SW480 (cell line): ENCODE results near the gene TBC1D2.

Experiments
- DNase-seq: peaks from one replicate; pipeline ENCODE4 v3.0.0-alpha.2; 2016; ENCODE audit warnings: low spot score

TBC1D2 gene

DNA sequence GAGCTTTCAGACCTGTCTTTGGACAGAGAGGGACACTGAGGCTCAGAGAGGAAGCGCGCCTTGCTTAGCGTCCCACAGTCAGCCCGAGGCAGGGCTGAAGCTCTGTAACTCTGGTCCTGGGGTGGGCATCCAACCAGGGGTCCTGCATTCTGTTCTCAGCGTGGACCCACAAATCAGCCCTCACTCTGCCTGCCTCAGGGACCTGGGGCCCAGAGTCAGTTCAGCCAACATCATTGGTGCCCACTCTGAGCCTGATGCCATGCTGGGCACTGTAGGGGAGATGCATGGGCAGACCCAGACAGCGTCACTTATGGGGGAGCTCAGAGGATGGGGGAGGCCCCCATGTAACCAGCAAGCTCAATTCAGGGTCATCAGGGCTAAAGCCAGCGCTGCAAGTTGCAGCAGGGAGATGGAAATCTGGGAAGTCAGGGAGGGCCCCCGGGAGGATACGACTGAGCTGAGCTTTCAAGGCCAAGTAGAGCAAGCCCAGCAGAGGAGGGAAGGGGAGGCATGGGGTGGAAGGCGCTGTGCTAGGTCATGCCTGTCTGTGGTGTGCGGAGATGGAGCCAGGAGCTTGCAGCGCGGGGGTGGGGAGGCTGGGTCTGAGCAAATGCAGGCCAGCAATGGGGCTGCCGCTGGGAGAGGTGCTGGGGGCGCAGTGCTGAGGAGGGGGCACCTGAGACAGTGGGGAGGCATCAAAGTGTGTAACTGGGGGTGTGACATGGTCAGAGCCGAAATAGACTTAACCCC is 84.1 kb downstream of the TBC1D2 start:
- no peak for DNase-seq

DNA sequence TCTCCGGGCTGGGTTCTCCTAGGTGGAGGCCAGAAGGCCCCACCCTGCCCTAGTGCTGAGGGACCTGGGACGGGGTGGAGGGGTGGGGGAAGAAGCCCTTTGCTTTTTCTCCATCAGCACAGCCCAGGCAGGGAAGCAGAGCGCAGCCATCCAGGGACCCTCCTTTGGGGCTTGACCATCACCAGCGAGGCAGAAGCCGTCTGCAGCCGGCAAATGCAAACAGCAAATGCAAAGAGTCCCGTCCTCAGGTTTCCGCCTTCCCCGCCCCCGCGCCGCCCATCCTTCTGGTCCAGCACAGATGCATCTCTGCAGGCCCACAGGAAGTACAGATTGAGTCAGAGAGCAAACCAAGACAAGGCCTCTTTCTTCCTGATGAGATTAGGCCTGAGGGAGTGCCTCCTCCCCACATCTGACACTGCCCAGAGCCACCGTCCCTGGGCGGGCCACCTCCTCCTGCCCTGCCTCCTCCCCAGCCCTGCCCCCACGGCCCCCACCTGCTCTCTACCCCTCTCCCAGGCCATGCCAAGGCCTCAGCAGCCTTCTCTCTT is 86.4 kb downstream of the TBC1D2 start:
- DNase-seq, result peak; percentile 89

DNA sequence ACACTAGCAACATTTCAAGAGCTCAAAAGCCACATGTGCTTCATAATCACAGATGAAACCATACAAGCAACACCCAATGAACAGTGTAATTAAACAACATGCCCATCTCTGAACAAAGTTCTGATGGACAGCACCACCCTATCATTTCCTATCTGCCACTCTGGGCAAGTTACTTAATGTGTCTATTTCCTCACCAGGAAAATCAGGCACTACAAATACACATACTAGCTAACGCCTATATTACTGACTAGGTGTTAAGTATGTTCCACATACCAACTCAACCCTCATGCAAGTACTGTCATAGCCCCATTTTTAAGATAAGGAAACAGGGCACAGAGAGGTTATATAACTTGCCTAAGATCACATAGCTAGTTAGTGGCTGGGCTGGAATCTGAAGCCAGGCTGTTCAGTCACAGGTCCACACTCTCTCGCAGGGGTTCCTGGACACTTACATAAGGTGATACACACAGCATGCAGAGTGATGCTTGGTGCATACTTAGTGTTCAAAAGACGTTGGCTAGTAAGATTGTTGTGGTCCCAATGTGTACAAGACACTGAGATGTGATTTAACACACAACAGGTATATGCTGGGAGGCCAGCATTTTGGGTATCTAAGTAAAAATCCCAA is 87.2 kb downstream of the TBC1D2 start:
- DNase-seq, result no peak

- no peak for DNase-seq
These were observed 90.5 kb downstream of the TBC1D2 start for GRCh38 chr9:98164912-98165311.

- DNase-seq, result peak; percentile 37
These were observed 92.8 kb downstream of the TBC1D2 start for GRCh38 chr9:98162613-98163012.

DNA sequence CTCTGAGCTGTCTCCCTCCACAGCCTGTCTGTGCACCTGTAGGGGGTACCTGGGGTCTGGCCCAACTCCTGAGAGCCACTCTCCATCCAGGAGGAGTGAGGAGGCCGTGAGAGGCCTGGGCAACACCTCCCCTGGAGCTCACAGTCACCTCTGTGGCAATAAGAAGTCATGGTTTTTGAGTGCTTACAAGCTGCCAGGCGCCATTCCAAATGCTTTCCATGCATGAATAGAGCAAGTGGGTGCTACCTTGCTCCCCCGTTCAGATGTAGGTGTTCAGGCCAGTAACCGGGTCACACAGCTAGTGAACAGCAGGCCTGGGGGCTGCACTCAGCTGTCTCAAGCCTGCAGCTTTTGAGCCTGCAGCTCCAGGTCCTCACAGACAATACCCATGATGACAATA is 93.6 kb downstream of the TBC1D2 start:
- DNase-seq, result no peak

DNA sequence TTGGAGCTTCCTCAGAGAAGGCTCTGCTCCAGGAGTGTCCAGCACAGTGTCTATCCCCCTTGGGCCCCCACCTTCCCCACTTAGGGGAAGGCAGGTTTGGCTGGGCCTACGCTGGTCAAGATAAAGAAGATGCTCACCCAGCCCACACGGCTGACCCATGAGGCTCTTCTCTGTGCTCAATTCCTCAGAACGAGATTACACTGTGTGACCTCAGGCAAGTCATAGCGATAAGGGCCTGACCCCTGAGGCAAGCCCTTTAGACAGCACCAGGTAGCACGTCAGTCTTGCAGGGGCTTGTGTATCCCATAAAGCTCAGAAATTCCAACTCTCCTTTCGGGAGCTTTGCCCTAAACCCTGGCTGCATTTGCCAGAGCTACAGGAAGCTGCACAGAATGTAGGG is 95.7 kb downstream of the TBC1D2 start:
- DNase-seq, result no peak

DNA sequence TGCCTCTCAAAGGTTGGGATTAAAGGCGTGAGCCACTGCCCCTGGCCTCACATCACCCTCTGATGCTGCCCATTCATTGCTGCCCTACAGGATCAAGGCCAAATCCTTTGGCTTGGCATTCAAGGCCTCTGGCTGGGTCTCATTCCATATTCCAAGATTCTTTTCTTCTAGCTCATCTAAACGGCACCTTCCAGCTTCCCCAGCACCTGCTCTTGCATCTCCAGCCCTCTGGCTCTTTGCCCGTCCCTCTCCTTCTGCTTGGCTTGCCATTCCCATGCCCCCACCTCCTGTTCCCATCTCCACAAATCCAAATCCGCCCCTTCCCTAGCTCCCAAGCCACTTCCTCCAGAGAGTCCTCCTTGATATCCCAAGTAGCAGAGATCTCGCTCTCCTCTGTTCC is 96.1 kb downstream of the TBC1D2 start:
- no peak for DNase-seq

DNA sequence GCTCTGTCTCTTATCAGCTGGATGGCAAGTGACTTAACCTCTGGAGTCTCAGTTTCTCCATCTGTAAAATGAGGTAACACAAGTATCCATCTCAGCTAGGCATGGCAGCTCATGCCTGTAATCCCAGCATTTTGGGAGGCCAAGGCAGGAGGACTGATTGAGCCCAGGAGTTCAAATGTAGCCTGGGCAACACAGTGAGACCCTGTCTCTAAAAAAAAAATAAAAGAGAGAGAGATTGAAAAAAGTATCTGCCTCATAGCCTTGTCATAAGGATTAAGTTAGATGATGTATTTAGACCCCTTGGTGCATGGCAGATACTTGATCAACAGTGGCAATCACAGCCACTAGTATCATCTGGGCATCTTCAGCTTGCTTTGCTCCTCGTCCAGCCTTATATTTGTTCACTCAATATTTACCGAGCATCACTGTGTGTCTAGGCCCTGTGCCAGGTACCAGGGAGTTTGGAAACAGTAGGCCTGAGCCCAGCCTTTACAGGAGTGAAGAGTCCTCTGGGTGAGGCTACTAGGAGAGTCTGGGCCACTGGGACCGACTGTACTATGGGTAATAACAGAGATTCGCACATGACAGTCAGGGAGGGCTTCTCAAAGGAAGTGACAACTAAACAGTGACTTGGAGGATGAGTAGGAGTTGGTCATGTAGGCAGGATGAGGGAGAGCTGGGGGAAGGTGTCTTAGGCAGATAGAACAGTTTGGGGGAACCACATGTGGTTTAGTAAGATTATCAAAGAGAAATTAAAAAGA is 97.2 kb downstream of the TBC1D2 start:
- no peak for DNase-seq

DNA sequence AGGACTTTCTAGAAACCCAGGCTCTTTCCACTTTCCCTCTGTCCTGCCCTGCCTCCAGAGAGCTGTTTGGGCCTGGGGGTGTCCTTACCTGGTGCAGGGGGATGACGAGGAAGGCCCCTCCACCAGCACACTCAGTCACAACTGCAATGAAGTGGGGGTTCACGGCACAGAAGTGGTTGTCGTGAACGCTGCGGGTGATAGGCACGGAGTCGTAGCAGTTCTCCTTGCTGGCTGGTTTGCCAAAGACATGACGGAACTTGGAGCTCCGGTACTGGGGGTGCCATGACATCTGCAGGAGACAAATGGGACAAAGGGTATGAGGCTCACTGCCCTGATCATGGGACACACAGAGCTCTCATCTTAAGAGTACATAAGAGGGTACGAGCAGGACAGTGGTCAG is 98.1 kb downstream of the TBC1D2 start:
- no peak for DNase-seq

DNA sequence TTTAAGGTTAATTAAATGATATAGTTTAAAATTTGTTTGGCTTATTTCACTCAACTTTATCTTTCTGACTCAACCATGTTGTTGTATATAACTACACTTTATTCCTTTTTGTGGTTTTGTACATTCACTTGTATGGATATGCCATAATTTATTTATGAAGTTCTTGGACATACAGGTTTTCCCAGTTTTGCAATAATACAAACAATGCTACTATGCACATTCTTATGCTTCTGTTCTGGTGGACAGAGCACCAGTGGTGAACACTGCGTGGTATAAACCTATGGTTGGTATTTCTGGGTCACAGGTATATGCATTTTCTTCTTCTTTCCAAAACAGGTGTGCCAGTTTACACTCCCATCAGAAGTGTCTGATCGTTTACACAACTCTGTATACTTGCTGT is 100.8 kb downstream of the TBC1D2 start:
- no peak for DNase-seq

DNA sequence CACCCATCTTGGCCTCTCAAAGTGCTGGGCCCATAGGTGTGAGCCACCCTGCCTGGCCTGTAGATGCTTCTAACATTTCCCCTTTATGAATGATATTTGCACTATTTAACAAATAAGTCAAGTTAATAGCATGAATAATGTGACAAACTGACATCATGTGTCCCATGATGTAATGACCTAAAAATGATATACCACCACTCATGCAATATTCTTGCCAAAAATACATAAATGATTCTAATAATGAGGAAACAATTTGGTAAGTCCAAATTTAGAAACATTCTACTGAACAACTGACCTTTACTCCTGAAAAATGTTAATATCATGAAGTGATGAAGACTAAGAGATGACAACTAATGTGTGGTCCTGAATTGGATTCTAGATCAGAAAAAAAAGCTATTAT is 102.9 kb downstream of the TBC1D2 start:
- no peak for DNase-seq

GRCh38 chr9:98150721-98151120 is 104.7 kb downstream of the TBC1D2 start:
- DNase-seq, result no peak

GRCh38 chr9:98150164-98150563 is 105.3 kb downstream of the TBC1D2 start:
- DNase-seq, result no peak

- DNase-seq, result no peak
These were observed 106.0 kb downstream of the TBC1D2 start for GRCh38 chr9:98149422-98149821.
